HuH-7.5 (cell line): ENCODE data around the gene ZBTB17.

ENCODE experiments used
- DNase-seq: peaks from one replicate; pipeline ENCODE4 v3.0.0; 2011; ENCODE audit warnings: low spot score

The ZBTB17 gene

DNA sequence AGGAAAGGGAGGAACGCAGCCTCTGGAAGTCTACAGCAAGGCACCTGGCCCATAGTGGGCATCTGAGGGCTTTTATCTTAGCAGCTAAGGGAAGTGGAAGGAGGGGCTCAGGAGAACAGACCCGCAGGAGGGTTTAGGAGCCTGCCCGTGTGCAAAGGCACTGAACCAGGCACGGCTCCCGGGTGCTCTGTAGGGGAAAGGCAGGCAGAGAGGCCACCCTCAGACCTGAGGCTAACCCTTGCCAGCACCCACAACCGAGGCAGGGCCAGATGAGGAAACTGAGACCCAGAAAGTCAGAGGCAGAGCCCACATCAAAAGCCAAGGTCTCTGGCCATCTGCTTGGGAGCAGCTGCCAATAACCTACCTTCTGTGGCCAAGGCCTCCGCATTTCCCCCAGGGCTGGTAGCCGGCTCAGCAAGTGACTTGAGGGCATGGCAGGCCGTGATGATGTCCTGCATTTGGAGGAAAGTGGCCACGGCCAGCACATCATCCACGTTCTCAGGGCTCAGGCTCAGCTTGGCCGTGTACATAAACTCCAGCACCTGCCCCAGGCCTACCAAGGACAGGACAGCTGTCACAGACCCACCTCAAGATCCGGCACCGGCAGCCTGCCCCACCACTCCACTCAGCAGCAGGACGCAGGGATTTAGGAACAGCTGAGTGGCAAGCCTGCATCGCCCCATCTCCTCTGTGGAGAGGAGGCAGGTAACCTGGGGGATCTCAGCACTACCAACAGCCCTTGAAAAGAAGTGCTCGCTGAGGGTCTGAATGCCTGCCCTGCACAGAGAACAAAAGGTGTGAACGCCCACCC is 29.1 kb downstream of the ZBTB17 start:
- DNase-seq: no peak

DNA sequence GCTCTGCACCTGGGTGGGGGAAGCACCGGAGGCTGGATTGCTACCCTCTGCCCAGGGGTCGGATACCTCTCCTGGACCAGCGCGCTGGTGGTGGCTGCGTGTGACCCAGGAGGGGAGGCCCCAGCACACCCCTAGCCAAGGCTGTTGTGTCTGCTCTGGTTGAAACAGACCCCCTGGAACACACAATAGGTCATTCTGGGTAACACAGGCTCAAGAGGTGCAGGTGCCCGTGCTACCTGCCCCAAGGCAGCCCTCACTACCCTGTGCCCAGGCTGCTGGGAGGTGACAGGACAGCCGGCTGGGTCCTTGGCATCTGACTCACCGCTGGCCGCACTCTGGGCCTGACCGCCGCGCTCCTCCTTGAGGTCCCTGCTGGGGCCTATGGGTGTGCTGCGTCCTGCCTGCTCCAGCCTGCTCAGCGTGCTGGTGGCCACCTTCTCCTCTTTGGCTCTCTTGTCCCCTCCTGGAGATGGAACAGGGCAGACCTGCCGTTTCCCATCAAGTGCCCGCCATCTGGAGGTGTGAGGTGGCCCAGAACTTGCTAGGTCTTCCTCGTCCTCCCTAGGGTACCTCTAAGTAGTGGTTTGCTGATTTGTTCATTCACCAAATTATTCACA is 30.0 kb downstream of the ZBTB17 start:
- no peak for DNase-seq

DNA sequence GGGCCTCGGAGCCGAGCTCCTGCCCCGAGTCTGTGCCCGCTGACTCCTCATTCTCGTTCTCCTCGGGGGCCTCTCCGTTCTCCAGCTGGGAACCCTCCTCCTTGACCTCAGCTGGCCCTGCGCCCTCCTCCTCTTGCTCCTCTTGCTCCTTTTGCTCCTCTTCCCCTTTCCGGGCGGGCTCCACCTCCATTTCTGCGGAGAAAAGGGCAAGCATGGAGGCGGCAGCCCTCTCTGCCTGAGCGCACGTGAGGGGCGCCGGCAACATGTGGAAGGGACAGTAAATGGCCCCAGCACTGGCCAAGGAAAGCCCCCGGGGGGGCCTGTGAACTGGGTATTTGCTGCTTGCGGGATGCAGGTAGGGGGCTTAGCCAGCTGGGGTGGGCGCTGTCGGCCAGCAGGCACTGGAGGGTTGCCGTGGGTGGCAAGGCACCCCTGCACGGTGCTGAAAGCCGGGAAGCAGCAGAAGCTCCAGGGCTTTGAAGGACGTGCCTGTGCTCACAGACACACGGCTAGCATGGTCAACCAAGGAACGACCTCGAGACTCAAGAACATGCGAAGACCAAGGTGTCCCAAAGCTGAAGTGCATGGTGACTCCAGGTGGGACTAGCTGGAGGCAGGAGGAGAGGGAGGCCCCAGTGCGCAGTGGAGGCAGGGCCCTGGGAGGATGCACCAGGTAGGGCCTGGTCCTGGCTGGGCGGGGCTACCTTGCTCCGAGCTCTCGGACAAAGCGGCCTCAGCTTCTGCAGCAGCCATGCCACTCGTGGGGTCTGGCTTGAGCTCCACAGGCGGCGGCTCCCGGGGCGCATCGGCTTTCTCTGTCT is 30.7 kb downstream of the ZBTB17 start:
- DNase-seq: no peak

DNA sequence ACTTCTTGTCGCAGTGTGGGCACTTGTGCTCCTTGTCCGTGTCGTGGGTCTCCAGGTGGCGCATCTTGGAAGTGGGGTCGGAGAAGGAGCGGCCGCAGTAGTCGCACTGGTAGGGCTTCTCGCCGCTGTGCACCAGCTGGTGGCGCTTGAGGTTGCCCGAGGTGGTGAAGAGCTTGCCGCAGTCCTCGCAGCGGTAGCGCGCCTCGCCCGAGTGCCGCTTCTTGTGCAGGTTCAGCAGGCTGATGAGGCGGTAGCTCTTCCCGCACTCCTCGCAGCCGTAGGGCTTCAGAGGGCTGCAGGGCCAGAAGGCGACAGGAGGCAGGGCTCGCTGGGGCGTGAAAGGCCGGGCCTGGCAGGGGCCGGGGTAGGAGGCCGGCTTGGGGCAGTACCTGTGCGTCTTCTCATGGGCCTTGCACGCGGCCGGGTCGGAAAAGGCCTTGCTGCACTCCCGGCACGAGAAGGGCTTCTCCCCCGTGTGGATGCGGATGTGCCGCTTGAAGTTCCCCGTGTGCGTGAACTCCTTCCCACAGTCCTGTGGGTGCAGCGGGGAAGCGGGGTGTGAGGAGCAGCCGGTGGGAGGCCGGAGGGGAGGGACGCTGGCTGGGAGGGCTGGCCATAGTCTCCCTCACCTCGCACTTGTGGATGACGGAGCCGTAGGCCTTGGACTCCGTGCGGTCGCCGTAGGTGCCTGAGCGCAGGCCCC is 31.4 kb downstream of the ZBTB17 start:
- DNase-seq: no peak

DNA sequence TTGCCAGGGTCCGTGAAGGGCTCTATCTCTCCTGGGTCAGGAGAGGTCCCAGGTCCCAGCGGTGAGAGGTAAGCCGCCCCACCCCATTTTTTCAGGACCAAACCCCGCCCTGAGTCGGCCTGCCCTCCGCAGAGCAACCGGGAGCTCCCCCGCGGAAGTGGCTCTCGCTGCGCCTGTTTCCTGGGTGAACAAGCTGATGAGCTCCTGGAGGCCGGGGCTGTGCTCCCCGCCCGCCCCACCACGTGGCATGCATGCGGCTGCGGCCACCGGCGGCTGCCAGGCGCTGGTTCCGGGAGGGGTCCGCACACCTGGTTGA is 32.0 kb downstream of the ZBTB17 start:
- DNase-seq: no peak

DNA sequence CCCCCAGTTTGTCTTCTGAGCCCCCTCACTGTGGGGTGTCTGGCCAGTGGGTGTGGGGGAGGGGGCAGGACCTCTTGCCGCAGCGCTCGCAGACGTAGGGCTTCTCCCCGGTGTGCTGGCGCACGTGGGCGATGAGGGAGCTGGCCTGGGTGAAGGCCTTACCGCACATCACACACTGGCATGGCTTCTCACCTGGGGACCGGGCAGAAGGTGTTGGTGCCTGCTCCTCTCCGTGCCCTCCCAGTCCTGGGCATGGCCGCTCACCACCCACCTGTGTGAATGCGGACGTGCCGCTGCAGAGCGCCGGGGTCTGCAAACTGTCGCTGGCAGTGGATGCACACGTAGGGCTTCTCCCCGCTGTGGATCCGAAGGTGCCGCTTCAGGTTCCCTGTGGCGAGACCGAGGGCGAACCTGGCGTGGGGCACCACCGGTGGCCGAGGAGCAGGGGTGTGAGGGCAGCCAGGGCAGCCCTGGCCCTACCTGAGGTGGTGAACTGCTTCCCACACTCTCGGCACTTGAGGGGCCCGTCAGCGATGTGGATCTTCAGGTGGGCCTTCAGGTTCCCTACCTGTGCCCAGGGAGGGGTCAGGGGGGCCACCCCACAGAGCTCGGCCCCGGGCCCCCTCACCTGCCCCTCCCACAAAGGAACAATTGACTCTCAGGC is 32.4 kb downstream of the ZBTB17 start:
- DNase-seq: no peak

DNA sequence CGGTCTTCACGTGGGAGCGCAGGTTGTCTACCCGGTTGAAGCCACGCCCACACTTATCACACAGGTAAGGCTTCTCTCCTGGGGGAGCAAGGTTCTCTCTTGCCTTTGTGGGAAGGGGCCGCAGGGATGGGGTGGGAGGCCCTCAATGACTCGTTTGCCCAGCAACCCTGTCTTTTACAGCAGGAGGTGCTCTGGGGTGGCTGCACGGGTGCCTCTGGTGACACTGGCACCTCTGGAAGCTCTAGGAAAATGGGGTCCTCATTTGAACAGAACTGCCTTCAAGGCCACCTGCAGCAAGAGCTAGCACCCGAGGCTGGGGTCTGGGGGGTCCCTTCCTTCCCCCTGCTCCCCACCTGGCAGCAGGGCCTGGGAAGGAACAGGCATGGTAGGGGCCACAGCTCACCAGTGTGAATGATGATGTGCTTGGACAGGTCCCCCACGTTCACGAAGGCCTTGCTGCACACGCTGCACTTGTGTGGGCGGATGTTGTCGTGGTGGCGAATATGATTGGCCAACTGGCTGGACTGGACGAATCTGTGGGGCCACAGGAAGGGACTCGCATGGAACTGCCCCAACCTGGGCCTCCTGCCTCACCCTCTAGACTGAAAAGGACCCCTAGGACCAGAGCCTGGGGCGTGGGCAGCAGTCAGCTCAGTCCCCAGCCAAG is 33.1 kb downstream of the ZBTB17 start:
- no peak for DNase-seq

DNA sequence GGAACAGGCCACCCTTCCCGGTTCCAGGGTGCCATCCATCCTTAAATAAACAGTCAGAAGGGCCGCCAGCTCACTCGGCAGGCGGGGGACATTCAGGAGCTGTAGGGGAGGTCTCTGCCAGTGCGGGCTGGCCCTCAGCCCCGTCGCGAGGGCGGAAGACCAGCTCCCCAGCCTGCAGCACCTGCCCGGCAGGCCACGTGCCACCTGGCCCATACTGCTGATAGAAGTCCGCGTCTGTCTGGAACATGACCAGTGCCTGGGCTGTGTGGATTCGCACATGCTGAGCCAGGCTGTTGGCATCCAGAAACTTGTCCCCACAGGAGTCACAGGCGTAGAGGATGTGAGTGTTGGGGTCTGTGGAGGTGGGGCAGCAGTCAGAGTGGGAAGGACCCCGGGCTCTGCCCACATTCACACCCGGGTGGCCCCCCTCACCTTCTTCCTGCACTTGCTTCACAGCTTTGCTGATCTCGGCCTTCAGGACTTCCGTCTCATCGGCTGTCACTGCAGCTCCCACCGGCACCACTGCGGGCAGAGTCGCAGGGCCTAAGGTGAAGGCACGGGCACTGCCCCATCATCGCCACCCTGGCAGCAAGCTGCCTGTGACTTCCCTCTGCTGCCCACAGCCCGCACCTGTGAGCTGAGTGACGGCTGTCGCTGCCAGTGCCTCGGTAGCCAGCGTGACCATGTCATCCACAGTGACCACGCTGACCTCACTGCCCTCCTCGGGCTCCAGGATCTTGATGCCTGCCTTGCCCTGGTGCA is 33.8 kb downstream of the ZBTB17 start:
- no peak for DNase-seq

DNA sequence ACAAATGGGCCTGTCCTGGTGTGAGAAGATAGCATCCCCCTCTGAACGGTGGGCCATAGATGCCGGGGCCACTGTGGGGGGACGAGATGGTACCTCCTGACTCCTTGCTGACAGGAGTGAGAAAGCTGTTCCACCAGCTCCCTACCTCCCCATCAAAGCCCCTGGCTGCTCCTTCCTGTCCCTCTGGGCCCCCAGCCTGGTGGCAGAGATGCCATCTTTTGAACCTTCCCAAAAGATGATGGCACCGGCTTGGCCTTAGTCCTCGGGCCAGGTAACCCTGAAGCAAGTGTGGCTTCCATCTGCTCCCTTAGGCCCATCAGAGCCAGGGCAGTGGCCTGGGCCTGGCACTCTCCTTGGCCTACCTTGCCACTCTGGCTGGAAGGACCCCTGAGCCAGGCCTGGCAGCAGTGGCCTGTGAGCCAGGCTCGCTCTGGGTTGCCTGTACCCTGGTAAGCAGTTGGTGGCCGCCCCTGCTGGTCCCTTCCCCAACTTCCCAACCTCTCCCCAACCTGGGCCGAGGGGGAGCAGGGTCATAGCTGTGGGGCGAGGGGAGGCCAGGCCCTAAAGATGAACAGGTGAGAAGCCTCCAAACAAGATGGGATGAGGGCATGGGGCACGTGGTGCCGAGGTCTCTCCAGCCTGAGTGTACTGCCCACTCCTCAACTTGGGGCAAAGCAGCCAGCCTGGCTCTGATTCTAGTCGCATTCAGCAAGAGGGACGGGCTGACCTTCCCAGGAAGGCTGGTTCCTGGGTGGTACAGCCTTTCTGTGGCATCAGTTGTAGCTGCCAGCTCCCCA is 34.7 kb downstream of the ZBTB17 start:
- DNase-seq: no peak

DNA sequence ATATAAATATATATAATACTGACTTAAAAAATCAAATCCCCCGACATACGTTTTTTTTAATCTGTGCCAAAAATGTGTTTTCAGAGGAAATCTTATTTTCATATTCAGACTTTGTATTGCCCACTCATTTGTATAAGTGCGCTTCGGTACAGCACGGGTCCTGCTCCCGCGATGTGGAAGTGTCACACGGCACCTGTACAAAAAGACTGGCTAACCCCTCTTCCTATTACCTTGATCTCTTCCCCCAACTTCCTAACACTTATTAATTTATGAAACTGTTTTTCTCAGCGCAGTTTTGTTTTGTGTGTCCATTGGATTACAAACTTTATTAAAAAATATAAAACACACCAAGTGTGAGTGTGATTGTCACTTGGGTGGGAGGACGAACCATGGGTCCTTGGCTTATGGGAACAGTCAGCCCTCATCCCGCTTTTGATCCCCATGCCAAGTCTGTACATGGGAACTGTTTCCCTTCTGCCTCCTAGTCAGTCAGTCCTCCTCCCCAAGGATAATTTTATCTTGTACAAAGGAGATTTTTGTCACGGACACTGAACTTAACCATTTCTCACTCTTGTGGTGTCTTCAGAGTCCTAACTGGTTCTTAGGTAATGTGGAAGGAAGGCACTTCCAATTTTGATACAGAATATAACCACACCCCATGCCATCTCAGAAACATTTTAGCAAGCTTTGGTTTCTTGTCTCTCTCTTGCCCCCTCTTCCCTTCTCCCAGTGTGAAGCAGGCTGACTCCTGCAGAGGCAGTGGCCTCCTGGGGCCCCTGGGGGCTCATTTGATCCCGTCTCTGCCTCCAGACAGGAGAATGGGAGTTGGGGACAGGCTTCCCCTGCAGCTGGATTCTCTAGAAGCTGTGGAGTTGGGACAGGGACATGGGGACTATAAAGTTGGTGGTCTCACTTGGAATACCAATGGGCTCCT is 35.5 kb downstream of the ZBTB17 start:
- DNase-seq: no peak

DNA sequence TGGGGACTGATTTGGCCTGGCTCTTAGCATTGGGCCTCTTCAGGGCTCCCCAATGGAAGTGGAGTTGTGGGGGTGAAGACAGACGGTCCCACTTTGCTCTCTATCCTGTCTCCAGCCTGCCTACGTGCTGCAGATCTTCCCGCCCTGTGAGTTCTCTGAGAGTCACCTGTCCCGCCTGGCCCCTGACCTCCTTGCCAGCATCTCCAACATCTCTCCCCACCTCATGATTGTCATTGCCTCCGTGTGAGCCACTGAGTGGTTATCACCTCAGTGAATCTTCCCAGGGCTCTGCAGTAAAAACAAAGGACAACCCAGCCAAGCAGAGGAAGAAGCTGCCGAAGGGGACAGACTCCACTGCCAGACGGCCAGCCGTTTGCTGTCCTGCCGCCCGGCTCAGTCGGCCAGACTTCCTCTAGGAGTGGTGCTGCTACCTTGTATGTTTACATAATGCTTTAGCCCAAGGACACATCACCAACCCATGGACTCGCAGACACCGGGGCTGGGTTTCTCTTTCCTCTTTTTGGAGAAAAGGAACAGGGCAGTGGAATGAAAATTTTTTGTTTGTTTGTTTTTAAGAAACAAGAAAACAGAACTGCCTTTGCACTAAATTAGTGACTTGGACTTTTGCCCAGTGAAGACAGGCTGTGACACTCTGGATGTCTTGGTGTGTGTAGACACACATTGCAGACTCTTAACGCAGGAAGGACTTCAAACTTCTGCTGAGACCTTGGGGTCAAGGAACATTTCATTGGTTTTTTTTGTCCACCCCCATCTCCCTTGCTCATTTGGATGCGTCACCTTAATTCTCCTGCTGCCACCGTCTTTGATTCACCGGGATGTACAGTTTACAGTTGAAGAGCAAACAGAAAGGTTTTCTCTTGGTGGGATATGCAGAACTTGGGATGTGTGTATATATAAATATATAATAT is 36.5 kb downstream of the ZBTB17 start:
- DNase-seq: peak; percentile 71

DNA sequence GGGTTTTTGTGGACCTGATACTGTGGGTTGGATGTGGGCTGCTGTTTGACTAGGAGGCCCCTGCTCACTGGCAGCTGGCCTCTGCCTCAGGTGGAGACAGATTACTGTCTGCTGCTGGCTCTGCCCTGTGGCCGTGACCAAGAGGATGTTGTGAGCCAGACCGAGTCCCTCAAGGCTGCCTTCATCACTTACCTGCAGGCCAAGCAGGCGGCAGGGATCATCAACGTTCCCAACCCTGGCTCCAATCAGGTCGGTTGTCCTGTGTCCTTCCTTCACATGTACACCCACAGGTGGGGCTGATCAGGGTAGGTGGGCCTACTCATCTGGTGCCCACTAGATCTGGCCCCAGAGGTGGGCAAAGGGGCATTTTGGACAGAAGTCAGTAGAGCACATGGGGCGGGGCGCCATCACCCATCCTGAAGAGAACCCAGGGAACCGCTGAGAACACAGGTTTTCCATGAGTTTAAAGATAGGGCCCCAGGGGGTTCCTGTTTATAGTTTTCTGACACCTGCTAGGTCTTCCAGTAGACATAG is 37.2 kb downstream of the ZBTB17 start:
- no peak for DNase-seq

DNA sequence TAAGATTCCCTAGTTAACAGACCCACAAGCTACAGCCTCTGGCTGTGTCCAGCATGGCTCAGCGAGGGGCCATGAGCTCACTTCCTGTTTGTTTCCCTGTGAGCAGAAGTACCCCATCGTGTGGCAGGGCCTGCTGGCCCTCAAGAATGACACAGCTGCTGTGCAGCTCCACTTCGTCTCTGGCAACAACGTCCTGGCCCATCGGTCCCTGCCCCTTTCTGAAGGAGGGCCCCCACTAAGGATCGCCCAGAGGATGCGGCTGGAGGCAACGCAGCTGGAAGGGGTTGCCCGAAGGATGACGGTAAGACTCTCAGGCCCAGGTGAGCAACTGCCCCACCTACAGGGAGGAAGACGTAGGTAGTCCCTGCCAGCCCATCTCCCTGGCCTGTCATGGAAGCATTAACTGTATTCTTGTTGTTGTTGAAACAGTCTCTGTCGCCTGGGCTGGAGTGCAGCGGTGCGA is 38.2 kb downstream of the ZBTB17 start:
- DNase-seq: no peak

DNA sequence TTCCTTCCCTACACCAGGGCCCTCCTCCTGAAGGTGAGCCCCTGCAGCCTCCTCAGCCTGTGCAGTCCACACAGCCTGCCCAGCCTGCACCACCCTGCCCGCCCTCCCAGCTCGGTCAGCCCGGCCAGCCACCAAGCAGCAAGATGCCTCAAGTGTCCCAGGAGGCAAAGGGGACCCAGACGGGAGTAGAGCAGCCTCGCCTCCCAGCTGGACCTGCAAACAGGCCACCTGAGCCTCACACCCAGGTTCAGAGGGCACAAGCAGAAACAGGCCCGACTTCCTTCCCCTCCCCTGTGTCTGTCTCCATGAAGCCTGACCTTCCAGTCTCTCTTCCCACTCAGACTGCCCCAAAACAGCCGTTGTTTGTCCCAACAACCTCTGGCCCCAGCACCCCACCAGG is 38.8 kb downstream of the ZBTB17 start:
- no peak for DNase-seq

DNA sequence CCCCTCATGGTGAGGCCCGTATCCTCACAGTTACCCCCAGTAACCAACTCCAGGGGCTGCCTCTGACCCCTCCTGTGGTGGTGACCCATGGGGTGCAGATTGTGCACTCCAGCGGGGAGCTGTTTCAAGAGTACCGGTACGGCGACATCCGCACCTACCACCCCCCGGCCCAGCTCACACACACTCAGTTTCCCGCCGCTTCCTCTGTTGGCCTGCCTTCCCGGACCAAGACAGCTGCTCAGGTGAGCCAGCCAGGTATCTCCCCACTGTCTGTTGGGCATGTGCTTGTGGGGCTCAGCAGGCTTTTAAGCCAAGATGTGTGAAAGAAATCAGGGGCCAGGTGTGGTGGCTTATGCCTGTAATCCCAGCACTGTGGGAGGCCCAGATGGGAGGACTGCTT is 39.9 kb downstream of the ZBTB17 start:
- no peak for DNase-seq

DNA sequence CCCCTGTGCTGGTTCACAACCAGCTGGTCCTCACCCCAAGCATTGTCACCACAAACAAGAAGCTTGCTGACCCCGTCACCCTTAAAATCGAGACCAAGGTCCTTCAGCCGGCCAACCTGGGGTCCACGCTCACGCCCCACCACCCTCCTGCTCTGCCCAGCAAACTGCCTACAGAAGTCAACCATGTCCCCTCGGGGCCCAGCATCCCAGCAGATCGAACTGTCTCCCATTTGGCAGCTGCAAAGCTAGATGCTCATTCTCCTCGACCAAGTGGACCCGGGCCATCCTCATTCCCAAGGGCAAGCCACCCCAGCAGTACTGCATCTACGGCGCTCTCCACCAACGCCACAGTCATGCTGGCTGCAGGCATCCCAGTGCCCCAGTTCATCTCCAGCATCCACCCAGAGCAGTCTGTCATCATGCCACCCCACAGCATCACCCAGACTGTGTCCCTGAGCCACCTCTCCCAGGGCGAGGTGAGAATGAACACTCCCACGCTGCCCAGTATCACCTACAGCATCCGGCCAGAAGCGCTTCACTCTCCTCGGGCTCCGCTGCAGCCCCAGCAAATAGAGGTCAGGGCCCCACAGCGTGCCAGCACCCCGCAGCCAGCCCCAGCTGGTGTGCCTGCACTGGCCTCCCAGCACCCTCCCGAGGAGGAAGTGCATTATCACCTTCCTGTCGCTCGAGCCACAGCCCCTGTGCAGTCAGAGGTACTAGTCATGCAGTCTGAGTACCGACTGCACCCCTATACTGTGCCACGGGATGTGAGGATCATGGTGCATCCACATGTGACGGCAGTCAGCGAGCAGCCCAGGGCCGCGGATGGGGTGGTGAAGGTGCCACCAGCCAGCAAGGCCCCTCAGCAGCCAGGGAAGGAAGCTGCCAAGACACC is 40.6 kb downstream of the ZBTB17 start:
- no peak for DNase-seq
